ENCODE data around the gene PABPC3. TPM values are rescaled to one million over a fixed set of nuclear protein-coding genes. Genes with fewer than 3 reads are reported as not detected.

The PABPC3 gene
- total and polyA plus RNA-seq, 2 of the 13 experiments (the other 11 are each of a cell fraction or from before 2014, with no cell fraction given), result 0.04 to 0.09 TPM

DNA sequence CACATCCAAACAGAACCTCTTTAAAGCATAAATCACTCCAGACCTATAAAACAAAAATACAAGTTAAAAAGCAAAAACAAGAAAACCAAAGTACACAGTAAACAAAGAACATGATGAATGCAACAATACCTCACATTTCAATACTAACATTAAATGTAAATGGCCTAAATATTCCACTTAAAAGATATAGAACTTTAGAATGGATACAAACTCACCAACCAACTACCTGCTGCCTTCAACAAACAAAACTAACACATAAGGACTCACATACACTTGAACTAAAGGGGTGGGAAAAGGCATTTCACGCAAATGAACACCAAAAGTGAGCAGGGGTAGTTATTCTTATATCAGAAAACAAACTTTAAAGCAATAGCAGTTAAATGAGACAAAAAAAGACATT lies 44.9 kb upstream of the PABPC3 start (continued):
- TF ChIP-seq ZNF3 (CRISPR knock-in tag; IDR thresholded peaks at IDR 0.05), result no peak
- TF ChIP-seq ZBTB21 (CRISPR knock-in tag; IDR thresholded peaks at IDR 0.05), result no peak
- TF ChIP-seq, protein P1, sequence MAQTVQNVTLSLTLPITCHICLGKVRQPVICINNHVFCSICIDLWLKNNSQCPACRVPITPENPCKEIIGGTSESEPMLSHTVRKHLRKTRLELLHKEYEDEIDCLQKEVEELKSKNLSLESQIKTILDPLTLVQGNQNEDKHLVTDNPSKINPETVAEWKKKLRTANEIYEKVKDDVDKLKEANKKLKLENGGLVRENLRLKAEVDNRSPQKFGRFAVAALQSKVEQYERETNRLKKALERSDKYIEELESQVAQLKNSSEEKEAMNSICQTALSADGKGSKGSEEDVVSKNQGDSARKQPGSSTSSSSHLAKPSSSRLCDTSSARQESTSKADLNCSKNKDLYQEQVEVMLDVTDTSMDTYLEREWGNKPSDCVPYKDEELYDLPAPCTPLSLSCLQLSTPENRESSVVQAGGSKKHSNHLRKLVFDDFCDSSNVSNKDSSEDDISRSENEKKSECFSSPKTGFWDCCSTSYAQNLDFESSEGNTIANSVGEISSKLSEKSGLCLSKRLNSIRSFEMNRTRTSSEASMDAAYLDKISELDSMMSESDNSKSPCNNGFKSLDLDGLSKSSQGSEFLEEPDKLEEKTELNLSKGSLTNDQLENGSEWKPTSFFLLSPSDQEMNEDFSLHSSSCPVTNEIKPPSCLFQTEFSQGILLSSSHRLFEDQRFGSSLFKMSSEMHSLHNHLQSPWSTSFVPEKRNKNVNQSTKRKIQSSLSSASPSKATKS (CRISPR knock-in tag; IDR thresholded peaks at IDR 0.05), result no peak

DNA sequence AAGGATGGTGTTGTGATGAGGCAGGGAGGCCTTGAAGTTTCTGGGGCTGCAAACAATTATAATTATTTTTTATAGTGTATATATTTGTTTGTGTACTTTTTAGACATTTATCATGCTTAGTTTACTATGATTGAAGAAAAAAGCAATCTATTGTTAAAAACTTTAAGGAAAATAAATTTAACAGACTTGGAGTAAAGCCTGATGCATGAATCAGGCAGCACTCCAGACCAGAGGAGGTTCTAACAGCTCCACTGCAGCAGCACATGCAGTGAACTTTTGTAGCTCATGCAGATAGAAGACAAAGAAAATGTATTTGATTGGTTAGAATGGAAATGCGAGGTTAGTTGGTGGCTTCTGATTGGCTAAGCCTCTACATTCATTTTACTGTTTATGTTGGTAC lies 36.8 kb upstream of the PABPC3 start:
- ATAC-seq (no peak), DNase-seq (ENCODE audit: low spot score) (no peak)
- in situ Hi-C loops (cut with HindIII; ENCODE audit: extremely low pct_ligation_motif_present, low pct_unique_long_range_greater_than_20kb), result no loop called here
- TF ChIP-seq, protein P2, sequence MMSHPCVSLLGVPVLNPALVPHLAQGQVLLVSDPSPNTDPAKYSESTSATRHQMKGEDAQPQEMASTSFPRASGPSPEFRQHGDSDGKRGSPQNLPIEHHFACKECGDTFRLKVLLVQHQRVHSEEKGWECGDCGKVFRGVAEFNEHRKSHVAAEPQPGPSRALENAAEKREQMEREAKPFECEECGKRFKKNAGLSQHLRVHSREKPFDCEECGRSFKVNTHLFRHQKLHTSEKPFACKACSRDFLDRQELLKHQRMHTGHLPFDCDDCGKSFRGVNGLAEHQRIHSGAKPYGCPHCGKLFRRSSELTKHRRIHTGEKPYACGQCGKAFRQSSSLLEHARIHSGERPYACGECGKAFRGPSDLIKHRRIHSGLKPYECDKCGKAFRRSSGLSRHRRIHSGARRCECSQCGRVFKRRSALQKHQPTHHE (CRISPR knock-in tag; IDR thresholded peaks at IDR 0.05; ENCODE audit: borderline replicate concordance), result no peak
- TF ChIP-seq ZNF577 (CRISPR knock-in tag; IDR thresholded peaks at IDR 0.05; ENCODE audit: borderline replicate concordance, low read depth), result no peak
- no peak for TF ChIP-seq RAD51 (IDR thresholded peaks at IDR 0.05; ENCODE audit: borderline replicate concordance)
- TF ChIP-seq, protein P3, sequence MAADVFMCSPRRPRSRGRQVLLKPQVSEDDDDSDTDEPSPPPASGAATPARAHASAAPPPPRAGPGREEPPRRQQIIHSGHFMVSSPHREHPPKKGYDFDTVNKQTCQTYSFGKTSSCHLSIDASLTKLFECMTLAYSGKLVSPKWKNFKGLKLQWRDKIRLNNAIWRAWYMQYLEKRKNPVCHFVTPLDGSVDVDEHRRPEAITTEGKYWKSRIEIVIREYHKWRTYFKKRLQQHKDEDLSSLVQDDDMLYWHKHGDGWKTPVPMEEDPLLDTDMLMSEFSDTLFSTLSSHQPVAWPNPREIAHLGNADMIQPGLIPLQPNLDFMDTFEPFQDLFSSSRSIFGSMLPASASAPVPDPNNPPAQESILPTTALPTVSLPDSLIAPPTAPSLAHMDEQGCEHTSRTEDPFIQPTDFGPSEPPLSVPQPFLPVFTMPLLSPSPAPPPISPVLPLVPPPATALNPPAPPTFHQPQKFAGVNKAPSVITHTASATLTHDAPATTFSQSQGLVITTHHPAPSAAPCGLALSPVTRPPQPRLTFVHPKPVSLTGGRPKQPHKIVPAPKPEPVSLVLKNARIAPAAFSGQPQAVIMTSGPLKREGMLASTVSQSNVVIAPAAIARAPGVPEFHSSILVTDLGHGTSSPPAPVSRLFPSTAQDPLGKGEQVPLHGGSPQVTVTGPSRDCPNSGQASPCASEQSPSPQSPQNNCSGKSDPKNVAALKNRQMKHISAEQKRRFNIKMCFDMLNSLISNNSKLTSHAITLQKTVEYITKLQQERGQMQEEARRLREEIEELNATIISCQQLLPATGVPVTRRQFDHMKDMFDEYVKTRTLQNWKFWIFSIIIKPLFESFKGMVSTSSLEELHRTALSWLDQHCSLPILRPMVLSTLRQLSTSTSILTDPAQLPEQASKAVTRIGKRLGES (CRISPR knock-in tag; IDR thresholded peaks at IDR 0.05; ENCODE audit: borderline replicate concordance), result no peak
- no peak for TF ChIP-seq ZBTB7A (CRISPR knock-in tag; IDR thresholded peaks at IDR 0.05)
- TF ChIP-seq ADNP (CRISPR knock-in tag; IDR thresholded peaks at IDR 0.05), result no peak
- no peak for TF ChIP-seq TP53 (CRISPR knock-in tag; conservative IDR thresholded peaks at IDR 0.05)
- TF ChIP-seq, protein P4, sequence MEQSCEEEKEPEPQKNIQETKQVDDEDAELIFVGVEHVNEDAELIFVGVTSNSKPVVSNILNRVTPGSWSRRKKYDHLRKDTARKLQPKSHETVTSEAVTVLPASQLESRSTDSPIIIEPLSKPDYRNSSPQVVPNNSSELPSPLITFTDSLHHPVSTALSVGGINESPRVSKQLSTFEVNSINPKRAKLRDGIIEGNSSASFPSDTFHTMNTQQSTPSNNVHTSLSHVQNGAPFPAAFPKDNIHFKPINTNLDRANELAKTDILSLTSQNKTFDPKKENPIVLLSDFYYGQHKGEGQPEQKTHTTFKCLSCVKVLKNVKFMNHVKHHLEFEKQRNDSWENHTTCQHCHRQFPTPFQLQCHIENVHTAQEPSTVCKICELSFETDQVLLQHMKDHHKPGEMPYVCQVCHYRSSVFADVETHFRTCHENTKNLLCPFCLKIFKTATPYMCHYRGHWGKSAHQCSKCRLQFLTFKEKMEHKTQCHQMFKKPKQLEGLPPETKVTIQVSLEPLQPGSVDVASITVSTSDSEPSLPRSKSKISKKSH (CRISPR knock-in tag; IDR thresholded peaks at IDR 0.05; ENCODE audit: borderline replicate concordance), result no peak
- TF ChIP-seq SUZ12 (IDR thresholded peaks at IDR 0.05; ENCODE audit: low read depth, low read length), result no peak

More for the DNA sequence above, 36.8 kb upstream of the PABPC3 start:
- BruUV-seq (replicated peaks), result no TSS peak
- Histone ChIP-seq H3K9me3 (ENCODE audit: low read length) (no peaks in the 10 kb centered on the region; the same call in 1 of the 2 replicates), H3K79me2 (ENCODE audit: insufficient read depth, low read length) (no peaks in the 10 kb centered on the region), H2AFZ (ENCODE audit: low read length) (no peak overlapping the region), H4K20me1 (ENCODE audit: insufficient read depth, low read length) (no peaks in the 10 kb centered on the region), H3K4me1 (ENCODE audit: insufficient read depth, low read length) (no peaks in the 10 kb centered on the region), H3K4me2 (ENCODE audit: low read depth, low read length) (no peak overlapping the region), H3K9ac (ENCODE audit: insufficient read depth, low read depth, low read length) (no peak overlapping the region), H3K27me3 (ENCODE audit: control insufficient read depth in 1 of 2, insufficient read depth in 2 of 2, low read length in 2 of 2) (no peaks in the 10 kb centered on the region; a peak in 2 of 5 replicates), H3K27ac (ENCODE audit: extremely low read length, insufficient read depth, low read length) (no peak overlapping the region), H3K4me3 (replicated peaks in 1 of 3; ENCODE audit: insufficient read depth in 1 of 3, low read depth in 2 of 3, low read length in 3 of 3) (no peak overlapping the region), H3K36me3 (replicated peaks in 1 of 2; ENCODE audit: control insufficient read depth in 1 of 2, insufficient read depth in 2 of 2, low read length in 2 of 2) (no peaks in the 10 kb centered on the region)
- CTCF ChIA-PET (ENCODE audit: low intra/inter-chr PET ratio, low total read pairs), result no interaction called here
- intact Hi-C loops (cut with micrococcal nuclease; ENCODE audit: unreplicated experiment), result no loop called here
- FAIRE-seq, result no peak
- POLR2A ChIA-PET, result no interaction called here
- 0% methylated on average over 1 of the region's 1 CpG for WGBS (ENCODE audit: low lambda C conversion rate)
